ENCODE measurements around the gene RTF2.

The RTF2 gene

GRCh38 chr20:56438284-56438683 is 30.1 kb upstream of the RTF2 start:
- DNase-seq (ENCODE audit: low read depth in 2 of 2) = no peak

GRCh38 chr20:56439771-56440291 is 28.6 kb upstream of the RTF2 start:
- no peak for DNase-seq (ENCODE audit: low read depth in 2 of 2)

GRCh38 chr20:56440346-56441007 is 27.9 kb upstream of the RTF2 start:
- DNase-seq (ENCODE audit: low read depth in 2 of 2) = peak in 1 of 2 donors; percentile 27

- DNase-seq (ENCODE audit: low read depth in 2 of 2) = no peak
Measured at GRCh38 chr20:56442389-56443365, 25.8 kb upstream of the RTF2 start.

- DNase-seq (ENCODE audit: low read depth in 2 of 2) = no peak
Measured at GRCh38 chr20:56443654-56444540, 24.5 kb upstream of the RTF2 start.

- no peak for DNase-seq (ENCODE audit: low read depth in 2 of 2)
Measured at GRCh38 chr20:56445130-56445529, 23.3 kb upstream of the RTF2 start.

- no peak for DNase-seq (ENCODE audit: low read depth in 2 of 2)
Measured at GRCh38 chr20:56445540-56445939, 22.9 kb upstream of the RTF2 start.

GRCh38 chr20:56447227-56447626 is 21.2 kb upstream of the RTF2 start:
- no peak for DNase-seq (ENCODE audit: low read depth in 2 of 2)

- DNase-seq (ENCODE audit: low read depth in 2 of 2) = no peak
Measured at GRCh38 chr20:56449459-56449858, 19.0 kb upstream of the RTF2 start.

GRCh38 chr20:56451056-56451765 is 17.2 kb upstream of the RTF2 start:
- DNase-seq (ENCODE audit: low read depth in 2 of 2) = no peak

- DNase-seq (ENCODE audit: low read depth in 2 of 2) = no peak
Measured at GRCh38 chr20:56453352-56453751, 15.1 kb upstream of the RTF2 start.

GRCh38 chr20:56454754-56455153 is 13.7 kb upstream of the RTF2 start:
- no peak for DNase-seq (ENCODE audit: low read depth in 2 of 2)

- no peak for DNase-seq (ENCODE audit: low read depth in 2 of 2)
Measured at GRCh38 chr20:56458206-56458821, 10.1 kb upstream of the RTF2 start.

GRCh38 chr20:56460459-56460858 is 8.0 kb upstream of the RTF2 start:
- no peak for DNase-seq (ENCODE audit: low read depth in 2 of 2)

GRCh38 chr20:56461576-56461975 is 6.9 kb upstream of the RTF2 start:
- no peak for DNase-seq (ENCODE audit: low read depth in 2 of 2)

GRCh38 chr20:56463428-56463827 is 5.0 kb upstream of the RTF2 start:
- no peak for DNase-seq (ENCODE audit: low read depth in 2 of 2)

GRCh38 chr20:56465997-56466396 is 2.4 kb upstream of the RTF2 start:
- no peak for DNase-seq (ENCODE audit: low read depth in 2 of 2)

GRCh38 chr20:56467968-56468315 is 485 bp upstream of the RTF2 start:
- DNase-seq (ENCODE audit: low read depth in 2 of 2) = no peak

- no peak for DNase-seq (ENCODE audit: low read depth in 2 of 2)
Measured at GRCh38 chr20:56469077-56469449, 636 bp downstream of the RTF2 start.

GRCh38 chr20:56483970-56484369 is 15.5 kb downstream of the RTF2 start:
- DNase-seq (ENCODE audit: low read depth in 2 of 2) = no peak

GRCh38 chr20:56487216-56487615 is 18.8 kb downstream of the RTF2 start:
- DNase-seq (ENCODE audit: low read depth in 2 of 2) = no peak
